ENCODE measurements around the gene VAMP3. TPM values are rescaled to one million over a fixed set of nuclear protein-coding genes. Genes with fewer than 3 reads are reported as not detected.
A peak's percentile ranks its signal among the peaks of the same experiment; 100 is the strongest.

Gene VAMP3
- total and polyA plus RNA-seq, 9 of the 15 experiments (the other 6 are each of a cell fraction or from before 2014, with no cell fraction given) = 27.1 to 71.3 (median 47.5) TPM

GRCh38 chr1:7808253-7808844, 37.3 kb downstream of the VAMP3 start (continued):
- TF ChIP-seq REST (IDR thresholded peaks at IDR 0.05; ENCODE audit: borderline replicate concordance) (peak; percentile 70; the same call in 1 of the 2 replicates), REST (CRISPR knock-in tag; IDR thresholded peaks at IDR 0.05; ENCODE audit: low read depth) (no peak), PHF20 (IDR thresholded peaks at IDR 0.05; ENCODE audit: partially characterized antibody) (no peak), SMC3 (conservative IDR thresholded peaks at IDR 0.05; ENCODE audit: insufficient read depth, low read depth, low read length) (peak; percentile 47; the same call in 1 of the 2 replicates)
- TF ChIP-seq, protein P1, sequence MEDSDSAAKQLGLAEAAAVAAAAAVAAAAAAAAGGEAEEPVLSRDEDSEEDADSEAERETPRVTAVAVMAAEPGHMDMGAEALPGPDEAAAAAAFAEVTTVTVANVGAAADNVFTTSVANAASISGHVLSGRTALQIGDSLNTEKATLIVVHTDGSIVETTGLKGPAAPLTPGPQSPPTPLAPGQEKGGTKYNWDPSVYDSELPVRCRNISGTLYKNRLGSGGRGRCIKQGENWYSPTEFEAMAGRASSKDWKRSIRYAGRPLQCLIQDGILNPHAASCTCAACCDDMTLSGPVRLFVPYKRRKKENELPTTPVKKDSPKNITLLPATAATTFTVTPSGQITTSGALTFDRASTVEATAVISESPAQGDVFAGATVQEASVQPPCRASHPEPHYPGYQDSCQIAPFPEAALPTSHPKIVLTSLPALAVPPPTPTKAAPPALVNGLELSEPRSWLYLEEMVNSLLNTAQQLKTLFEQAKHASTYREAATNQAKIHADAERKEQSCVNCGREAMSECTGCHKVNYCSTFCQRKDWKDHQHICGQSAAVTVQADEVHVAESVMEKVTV (CRISPR knock-in tag; IDR thresholded peaks at IDR 0.05) = peak; percentile 29; the same call in 1 of the 2 replicates
